GM19035 (cell line): Measurements from ENCODE around the gene WIPF2.

Source experiments
- ATAC-seq: cut with Tn5 transposase; IDR thresholded peaks from one replicate; pipeline ENCODE4 v1.9.1; 2021; ENCODE audit not compliant: unreplicated experiment

WIPF2 gene

GRCh38 chr17:40218740-40219593 lies at the start of gene WIPF2:
Gene WIPF2, plus strand, starts transcription at chr17:40219304. Its CDS starts 37,156 bp downstream, at chr17:40256460.
- ATAC-seq: peak; percentile 95

GRCh38 chr17:40170325-40170724 lies 48.8 kb upstream of the WIPF2 start:
- ATAC-seq: no peak

- ATAC-seq: no peak
Observed at GRCh38 chr17:40171750-40172149, 47.4 kb upstream of the WIPF2 start.

- ATAC-seq: no peak
Observed at GRCh38 chr17:40173091-40173777, 45.9 kb upstream of the WIPF2 start.

GRCh38 chr17:40173778-40174135 lies 45.3 kb upstream of the WIPF2 start:
- ATAC-seq: no peak

- ATAC-seq: no peak
Observed at GRCh38 chr17:40174514-40174913, 44.6 kb upstream of the WIPF2 start.

- ATAC-seq: no peak
Observed at GRCh38 chr17:40175928-40176753, 43.0 kb upstream of the WIPF2 start.

- no peak for ATAC-seq
Observed at GRCh38 chr17:40176754-40177110, 42.4 kb upstream of the WIPF2 start.

GRCh38 chr17:40177275-40177874 lies 41.7 kb upstream of the WIPF2 start, which contains the start of gene RAPGEFL1:
Gene RAPGEFL1, plus strand, starts transcription at chr17:40177470. Its CDS starts 392 bp downstream, at chr17:40177862.
- peak; percentile 60 for ATAC-seq

GRCh38 chr17:40178021-40178601 lies 41.0 kb upstream of the WIPF2 start:
- ATAC-seq: no peak

GRCh38 chr17:40178660-40179059 lies 40.4 kb upstream of the WIPF2 start:
- ATAC-seq: no peak

GRCh38 chr17:40179923-40180659 lies 39.0 kb upstream of the WIPF2 start:
- no peak for ATAC-seq

GRCh38 chr17:40180694-40181093 lies 38.4 kb upstream of the WIPF2 start:
- no peak for ATAC-seq

- ATAC-seq: no peak
Observed at GRCh38 chr17:40181205-40181604, 37.9 kb upstream of the WIPF2 start.

GRCh38 chr17:40182606-40183005 lies 36.5 kb upstream of the WIPF2 start:
- ATAC-seq: no peak

GRCh38 chr17:40187238-40187637 lies 31.9 kb upstream of the WIPF2 start:
- no peak for ATAC-seq

GRCh38 chr17:40188694-40189093 lies 30.4 kb upstream of the WIPF2 start:
- no peak for ATAC-seq

- no peak for ATAC-seq
Observed at GRCh38 chr17:40190197-40191021, 28.7 kb upstream of the WIPF2 start.
